Heart right ventricle (tissue), 16 donors: ENCODE results near the gene EFEMP2. TPM values are rescaled to one million over a fixed set of nuclear protein-coding genes. Genes with fewer than 3 reads are reported as not detected.
A peak's percentile ranks its signal among the peaks of the same experiment; 100 is the strongest.
"Not testable (repeated sequence)": the region's sequence is repeated elsewhere in the genome, so short reads cannot be mapped to it uniquely, and the experiment has no call there.

Experiments used
- ATAC-seq, 8 donors: fragments of 200-7000 bp; cut with Tn5 transposase; one replicate each; pipeline ENCODE4 v1.9.1; 2020; ENCODE audit warnings: mild to moderate bottlenecking in 8 of 8, moderate library complexity in 8 of 8, moderate number of reproducible peaks in 1 of 8
- DNase-seq, 2 donors: peaks; one replicate each; pipeline ENCODE4 v3.0.0-alpha.2; 2020
- H3K27ac ChIP-seq, 10 donors: fragments of 200-600 bp; sonication (generic) in 2 of 10; one replicate each; pipeline versions ENCODE4 v1.5.0 to v1.8.0; 2020 to 2022; ENCODE audit warnings: mild to moderate bottlenecking in 3 of 10
- H3K27me3 ChIP-seq, 7 donors: fragments of 200-600 bp; one replicate each; pipeline ENCODE4 v1.8.0; 2021 to 2022; ENCODE audit warnings: mild to moderate bottlenecking in 2 of 7
- H3K36me3 ChIP-seq, 9 donors: fragments of 200-600 bp; sonication (generic) in 1 of 9; one replicate each; pipeline versions ENCODE4 v1.5.0 to v1.8.0; 2020 to 2022; ENCODE audit warnings: mild to moderate bottlenecking in 2 of 9
- H3K4me1 ChIP-seq, 9 donors: fragments of 200-600 bp; sonication (generic) in 1 of 9; one replicate each; pipeline versions ENCODE4 v1.5.0 to v1.8.0; 2020 to 2022; ENCODE audit warnings: mild to moderate bottlenecking in 4 of 9
- H3K4me3 ChIP-seq, 10 donors: fragments of 200-600 bp; sonication (generic) in 2 of 10; one replicate each; pipeline versions ENCODE4 v1.5.0 to v1.8.0; 2020 to 2022; ENCODE audit warnings: mild to moderate bottlenecking in 7 of 10, moderate library complexity in 2 of 10
- H3K9me3 ChIP-seq, 11 donors: fragments of 200-600 bp in 10 of 11; sonication (generic) in 2 of 11; one replicate each; pipeline versions ENCODE4 v1.5.0 to v1.8.0; 2013 to 2022; ENCODE audit warnings: mild to moderate bottlenecking in 2 of 11, control low read depth in 1 of 11, moderate library complexity in 1 of 11
- WGBS, 2 donors: extraction: QIAGEN DNeasy Blood & Tissue Kit; methylation state at CpG; one replicate each; pipeline ENCODE4 v1.1.7; 2013; ENCODE audit warnings: inconsistent platforms in 1 of 2; 5-methylcytosine and 5-hydroxymethylcytosine counted together
- intact Hi-C, 10 donors: fragments of 100-400 bp; cut with DNase I; formaldehyde crosslinking; loops; one replicate each; pipeline versions ENCODE4 v1.11.1 to v1.14.2; 2022
- polyA plus RNA-seq, 2 donors: library from polyadenylated mRNA; stranded (reverse); fragments of 200-250 nt; gene quantifications; one replicate each; pipeline ENCODE4 v1.2.3, GENCODE V29; 2013
- total RNA-seq, 10 donors: library from RNA; stranded (reverse); fragmentation: NEBNext Ultra II Directional in 3 of 10; extraction: Animal tissue kit (Norgen Biotek cat#: 25700) in 3 of 10; gene quantifications; one replicate each; pipeline versions ENCODE4 v1.2.1 to v1.2.4, GENCODE V29; 2021 to 2023
- TF ChIP-seq, protein P1 (sequence below), 9 donors: fragments of 200-600 bp; sonication (generic) in 2 of 9; IDR thresholded peaks; one replicate each; pipeline versions ENCODE4 v1.5.0 to v1.8.0; 2021 to 2022; ENCODE audit warnings: antibody characterized with exemption in 9 of 9, mild to moderate bottlenecking in 5 of 9, moderate library complexity in 1 of 9
- donor health status: Arrhythmogenic right ventricular cardiomyopathy.
- donor health status: ischemic (EF 13 %, LVEDD 7.1; RV severe dilation, severe dysfunction).
- donor health status: healthy with polysubstance abuse.
- donor health status: DM: no; HTN: yes; CAD: no.
- donor health status: DM: no; HTN: no; CAD: no.
- donor health status: ischemic (EF 25% LVEDD 6.9; RV normal size, moderate dysfunction).
- donor health status: ischemic (EF 25% LVEDD 5.7; RV mildly dilated, moderate dysfunction).
- donor health status: healthy.
- donor health status: DM: yes; HTN: yes; CAD: no.
- donor health status: Ischemic cardiomyopathy.
- donor health status: ischemic (EF 35%, LVEDD 5.7; RV mildly dilated, moderate dysfunction).
- donor health status: nonischemic (EF 11% LVEDD 7.7; RV severe dilation, severe dysfunction).
- donor health status: DM: yes; HTN: yes; CAD: no.
- donor health status: PGD.
- donor health status: ischemic (EF 29% LVEDD 5.4; RV normal size, mild dysfunction).
- donor health status: nonischemic (EF 23%, LVEDD 6.1; RV moderate dilation, normal function).

EFEMP2 gene
- total and polyA plus RNA-seq, 12 donors: 54.8 to 133 (median 89.6) TPM

GRCh38 chr11:65894034-65894591, 21.5 kb upstream of the EFEMP2 start:
- H3K27ac ChIP-seq: peak overlapping the region; percentile 91 to 100 (median 98)
- intact Hi-C loops: no loop called here
- H3K36me3 ChIP-seq: peaks cover 0 to 6% (median 0%) of the 10 kb centered on the region in 9 donors
- H3K4me3 ChIP-seq: peak overlapping the region in 8 of 10 donors; percentile 66 to 98 (median 90)
- 50 to 61% methylated on average over 16 of the region's 16 CpGs for WGBS, 2 donors
- peaks cover 0 to under 1% (median 0%) of the 10 kb centered on the region in 7 donors for H3K27me3 ChIP-seq
- ATAC-seq: peak in 2 of 8 donors; percentile 18 to 19
- H3K9me3 ChIP-seq: no peaks in the 10 kb centered on the region
- TF ChIP-seq, protein P1, sequence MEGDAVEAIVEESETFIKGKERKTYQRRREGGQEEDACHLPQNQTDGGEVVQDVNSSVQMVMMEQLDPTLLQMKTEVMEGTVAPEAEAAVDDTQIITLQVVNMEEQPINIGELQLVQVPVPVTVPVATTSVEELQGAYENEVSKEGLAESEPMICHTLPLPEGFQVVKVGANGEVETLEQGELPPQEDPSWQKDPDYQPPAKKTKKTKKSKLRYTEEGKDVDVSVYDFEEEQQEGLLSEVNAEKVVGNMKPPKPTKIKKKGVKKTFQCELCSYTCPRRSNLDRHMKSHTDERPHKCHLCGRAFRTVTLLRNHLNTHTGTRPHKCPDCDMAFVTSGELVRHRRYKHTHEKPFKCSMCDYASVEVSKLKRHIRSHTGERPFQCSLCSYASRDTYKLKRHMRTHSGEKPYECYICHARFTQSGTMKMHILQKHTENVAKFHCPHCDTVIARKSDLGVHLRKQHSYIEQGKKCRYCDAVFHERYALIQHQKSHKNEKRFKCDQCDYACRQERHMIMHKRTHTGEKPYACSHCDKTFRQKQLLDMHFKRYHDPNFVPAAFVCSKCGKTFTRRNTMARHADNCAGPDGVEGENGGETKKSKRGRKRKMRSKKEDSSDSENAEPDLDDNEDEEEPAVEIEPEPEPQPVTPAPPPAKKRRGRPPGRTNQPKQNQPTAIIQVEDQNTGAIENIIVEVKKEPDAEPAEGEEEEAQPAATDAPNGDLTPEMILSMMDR (IDR thresholded peaks at IDR 0.05): no peak
- peak; percentile 65 to 73 for DNase-seq
- peaks cover 18 to 61% (median 53%) of the 10 kb centered on the region in 9 donors for H3K4me1 ChIP-seq

DNA sequence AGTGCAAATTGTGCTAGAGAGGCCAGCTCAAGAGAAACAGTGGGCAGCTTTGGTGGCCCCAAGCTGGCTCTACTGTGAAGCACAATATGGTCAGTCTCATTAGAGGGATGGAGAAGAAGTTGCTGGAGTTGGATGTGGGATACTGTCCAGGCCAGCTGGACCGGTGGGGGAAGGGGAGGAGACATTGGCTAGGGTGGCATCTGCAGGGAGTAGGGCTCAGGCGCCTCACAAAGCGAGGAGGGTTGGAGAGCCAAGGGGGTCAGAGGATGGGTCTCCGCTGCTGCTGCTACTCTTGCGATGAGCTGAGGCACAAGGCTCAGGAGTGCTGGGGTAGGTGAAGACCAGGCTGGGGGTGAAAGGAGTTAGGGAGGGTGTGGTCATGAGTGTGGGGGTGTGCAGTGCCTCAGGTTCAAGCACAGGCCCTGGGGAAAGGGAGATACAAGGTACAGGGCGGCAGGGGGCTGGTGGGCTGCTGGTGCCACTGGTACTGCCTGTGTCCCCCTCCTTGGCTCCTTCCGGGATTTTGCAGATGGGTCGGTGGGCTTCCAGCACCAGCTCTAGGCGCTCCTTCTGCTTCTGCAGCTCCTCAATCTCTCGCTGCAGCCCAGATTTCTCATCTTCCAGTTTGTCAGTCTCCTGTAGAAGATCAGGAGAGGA, 20.2 kb upstream of the EFEMP2 start:
- no peaks in the 10 kb centered on the region for H3K27me3 ChIP-seq
- H3K36me3 ChIP-seq: peaks cover 0 to 6% (median 0%) of the 10 kb centered on the region in 9 donors
- intact Hi-C loops: no loop called here
- TF ChIP-seq, protein P1 (IDR thresholded peaks at IDR 0.05): no peak
- H3K4me1 ChIP-seq: peaks cover 17 to 61% (median 55%) of the 10 kb centered on the region in 9 donors
- peak overlapping the region; percentile 91 to 100 (median 98) for H3K27ac ChIP-seq
- H3K4me3 ChIP-seq: peak overlapping the region in 9 of 10 donors; percentile 66 to 98 (median 89)
- no peaks in the 10 kb centered on the region for H3K9me3 ChIP-seq
- WGBS, 2 donors: 66 to 69% methylated on average over 10 of the region's 10 CpGs
- peak in 1 of 2 donors; percentile 18 for DNase-seq
- ATAC-seq: no peak

DNA sequence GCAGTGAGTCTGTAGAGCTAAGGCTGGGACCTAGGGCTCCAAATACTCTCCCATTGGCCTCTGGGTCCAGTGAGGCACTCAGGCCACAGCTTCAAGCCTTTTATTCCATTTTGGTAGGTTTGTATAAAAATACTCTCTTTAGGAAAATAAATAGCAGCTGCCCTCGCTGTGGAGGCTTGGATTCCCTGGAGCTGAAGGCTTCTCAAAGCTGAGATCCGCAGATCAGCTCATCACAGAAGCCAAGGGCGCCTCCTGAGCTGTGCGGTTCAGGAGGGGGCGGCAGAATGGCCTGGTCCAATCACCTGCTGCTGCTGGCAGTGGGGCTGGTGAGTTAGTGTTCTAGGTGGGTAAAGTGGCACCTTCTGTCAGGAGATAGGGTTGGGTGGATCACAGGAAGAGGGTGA, 19.5 kb upstream of the EFEMP2 start:
- H3K27me3 ChIP-seq, H3K36me3 ChIP-seq, DNase-seq, intact Hi-C loops, H3K9me3 ChIP-seq: not testable (repeated sequence)
- peak overlapping the region; percentile 66 to 98 (median 86) for H3K4me3 ChIP-seq
- peak in 2 of 8 donors; percentile 0 to 1 for ATAC-seq
- 48 to 57% methylated on average over 5 of the region's 5 CpGs for WGBS, 2 donors
- H3K27ac ChIP-seq: peak overlapping the region; percentile 91 to 100 (median 98)
- H3K4me1 ChIP-seq: peaks cover 22 to 67% (median 61%) of the 10 kb centered on the region in 9 donors
- TF ChIP-seq, protein P1 (IDR thresholded peaks at IDR 0.05): peak in 2 of 9 donors; percentile 3 to 8

DNA sequence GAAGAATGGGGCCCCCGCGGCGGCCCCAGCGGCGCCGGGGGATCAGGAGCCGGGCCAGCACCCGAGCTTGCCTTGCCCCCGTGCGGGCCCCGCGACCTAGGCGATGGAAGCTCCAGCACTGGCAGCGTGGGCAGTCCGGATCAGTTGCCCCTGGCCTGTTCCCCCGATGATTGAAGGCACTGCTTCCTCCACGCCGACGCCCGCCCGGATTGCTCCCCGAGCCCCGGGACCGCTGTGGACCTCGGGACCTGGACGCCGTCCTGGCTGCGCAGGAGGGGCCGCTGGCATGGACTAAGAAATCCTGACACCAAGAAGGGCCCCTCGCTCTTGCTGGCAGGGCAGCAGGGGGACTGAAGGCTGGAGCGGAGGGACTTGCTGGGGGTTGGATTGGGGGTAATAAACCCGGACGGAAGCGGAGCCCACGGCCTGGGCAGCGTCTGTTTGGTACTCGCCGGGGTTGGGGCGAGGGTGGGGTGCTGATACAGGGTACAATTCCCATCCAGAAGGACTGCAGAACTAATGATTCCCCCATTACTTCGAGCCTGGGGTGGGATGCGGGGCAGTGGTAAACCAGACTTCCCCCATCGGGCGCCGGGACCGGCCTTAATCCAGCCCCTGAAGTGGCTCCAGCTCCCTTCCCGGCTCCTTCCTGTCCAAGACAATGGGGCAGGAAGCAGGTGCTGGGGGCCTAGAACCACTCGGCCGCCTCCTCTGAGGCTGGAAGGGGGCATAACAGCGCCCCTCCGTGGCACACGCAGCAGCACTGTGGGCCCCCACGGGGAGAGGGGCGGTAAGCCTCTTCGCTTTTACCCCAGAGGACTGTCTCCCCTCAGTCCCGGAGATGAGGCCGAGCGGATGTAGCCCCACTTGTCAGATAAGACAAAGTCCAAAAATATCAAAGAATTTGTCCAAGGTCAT, 18.9 kb upstream of the EFEMP2 start:
- WGBS, 2 donors: 2 to 4% methylated on average over 50 to 57 of the region's 57 CpGs
- intact Hi-C loops: loop anchor here in 1 of 10 donors (2.0 kb wide), 1 partner anchor 27 kb away; the partner anchor contains the start of genes C11orf68 and DRAP1
- Histone ChIP-seq H3K4me3 (peak overlapping the region; percentile 66 to 98 (median 86)), H3K27ac (peak overlapping the region; percentile 91 to 100 (median 98)), H3K9me3 (no peaks in the 10 kb centered on the region), H3K36me3 (peaks cover 0 to 13% (median 0%) of the 10 kb centered on the region in 9 donors), H3K4me1 (peaks cover 22 to 74% (median 65%) of the 10 kb centered on the region in 9 donors), H3K27me3 (no peaks in the 10 kb centered on the region)
- ATAC-seq (peak; percentile 0 to 46 (median 19)), DNase-seq (peak; percentile 70 to 85)
- TF ChIP-seq, protein P1 (IDR thresholded peaks at IDR 0.05): peak in 8 of 9 donors; percentile 22 to 71 (median 50)
